IPS-11a (cell line): ENCODE measurements around the gene SH3PXD2B.
"Not testable (repeated sequence)": the region's sequence is repeated elsewhere in the genome, so short reads cannot be mapped to it uniquely, and the experiment has no call there.

Source experiments
- H3K4me3 ChIP-seq: one replicate; pipeline ENCODE4 v1.5.1; 2013; ENCODE audit warnings: low read depth, low read length, control low read depth

The SH3PXD2B gene

GRCh38 chr5:172373680-172374079 is 80.6 kb downstream of the SH3PXD2B start:
- H3K4me3 ChIP-seq = no peak overlapping the region

GRCh38 chr5:172371684-172372083 is 82.6 kb downstream of the SH3PXD2B start:
- H3K4me3 ChIP-seq = no peak overlapping the region

- no peak overlapping the region for H3K4me3 ChIP-seq
Measured at GRCh38 chr5:172370648-172371545, 83.4 kb downstream of the SH3PXD2B start.

GRCh38 chr5:172370237-172370640 is 84.1 kb downstream of the SH3PXD2B start:
- no peak overlapping the region for H3K4me3 ChIP-seq

- H3K4me3 ChIP-seq = not testable (repeated sequence)
Measured at GRCh38 chr5:172368699-172369098, 85.6 kb downstream of the SH3PXD2B start.

GRCh38 chr5:172365948-172366608 is 88.2 kb downstream of the SH3PXD2B start:
- no peak overlapping the region for H3K4me3 ChIP-seq

GRCh38 chr5:172364773-172365172 is 89.6 kb downstream of the SH3PXD2B start:
- no peak overlapping the region for H3K4me3 ChIP-seq

- no peak overlapping the region for H3K4me3 ChIP-seq
Measured at GRCh38 chr5:172362755-172363154, 91.6 kb downstream of the SH3PXD2B start.

GRCh38 chr5:172361566-172362238 is 92.6 kb downstream of the SH3PXD2B start:
- no peak overlapping the region for H3K4me3 ChIP-seq

GRCh38 chr5:172358345-172358744 is 96.0 kb downstream of the SH3PXD2B start:
- H3K4me3 ChIP-seq = no peak overlapping the region

GRCh38 chr5:172356527-172356926 is 97.8 kb downstream of the SH3PXD2B start:
- H3K4me3 ChIP-seq = no peak overlapping the region

GRCh38 chr5:172356047-172356446 is 98.3 kb downstream of the SH3PXD2B start:
- no peak overlapping the region for H3K4me3 ChIP-seq

GRCh38 chr5:172353846-172354245 is 100.5 kb downstream of the SH3PXD2B start:
- H3K4me3 ChIP-seq = no peak overlapping the region

- no peak overlapping the region for H3K4me3 ChIP-seq
Measured at GRCh38 chr5:172353271-172353812, 101.0 kb downstream of the SH3PXD2B start.

GRCh38 chr5:172352526-172352925 is 101.8 kb downstream of the SH3PXD2B start:
- not testable (repeated sequence) for H3K4me3 ChIP-seq

- no peak overlapping the region for H3K4me3 ChIP-seq
Measured at GRCh38 chr5:172351240-172351778, 103.0 kb downstream of the SH3PXD2B start.

GRCh38 chr5:172350212-172351181 is 103.8 kb downstream of the SH3PXD2B start:
- H3K4me3 ChIP-seq = no peak overlapping the region

GRCh38 chr5:172348733-172349132 is 105.6 kb downstream of the SH3PXD2B start:
- H3K4me3 ChIP-seq = not testable (repeated sequence)

GRCh38 chr5:172348084-172348483 is 106.2 kb downstream of the SH3PXD2B start:
- no peak overlapping the region for H3K4me3 ChIP-seq

GRCh38 chr5:172347496-172348052 is 106.8 kb downstream of the SH3PXD2B start:
- no peak overlapping the region for H3K4me3 ChIP-seq
